Lower leg skin (tissue), 4 donors: Measurements from ENCODE around the gene MSANTD1. TPM values are rescaled to one million over a fixed set of nuclear protein-coding genes. Genes with fewer than 3 reads are reported as not detected.

Experiments used
- DNase-seq, 2 donors: peaks; one replicate each; pipeline ENCODE4 v3.0.0-alpha.2; 2019; ENCODE audit warnings: low spot score in 2 of 2
- H3K4me3 ChIP-seq: fragments of 200-600 bp; sonication (generic); 2 replicates; pipeline ENCODE4 v1.5.1; 2017; ENCODE audit warnings: mild to moderate bottlenecking, low read depth; ENCODE audit not compliant: poor library complexity, severe bottlenecking
- POLR2A ChIP-seq, 2 donors: fragments of 450-650 bp; IDR thresholded peaks; one replicate each; pipeline ENCODE4 v1.6.1; 2016 to 2017; ENCODE audit warnings: antibody characterized with exemption in 2 of 2, mild to moderate bottlenecking in 1 of 2, moderate library complexity in 1 of 2
- WGBS, 2 donors: methylation state at CpG; one replicate each; pipeline ENCODE4 v1.1.5; 2018; 5-methylcytosine and 5-hydroxymethylcytosine counted together
- intact Hi-C: fragments of 100-400 bp; cut with DNase I; formaldehyde crosslinking; loops from one replicate; pipeline ENCODE4 v1.15.0; 2023; ENCODE audit warnings: low total_unique reads
- total RNA-seq, 4 donors: library from RNA; depleted of rRNA; stranded (reverse); fragments of >200 nt; gene quantifications; one replicate each; pipeline ENCODE4 v1.1.0, GENCODE V29; 2016
- TF ChIP-seq, protein P1 (sequence below), 3 donors: fragments of 450-650 bp; IDR thresholded peaks; one replicate each; pipeline ENCODE4 v1.5.1; 2016; ENCODE audit warnings: antibody characterized with exemption in 3 of 3, mild to moderate bottlenecking in 3 of 3, moderate library complexity in 2 of 3

The MSANTD1 gene
- total RNA-seq, 4 donors from 2014 or later: 0.19 to 0.76 (median 0.35) TPM

DNA sequence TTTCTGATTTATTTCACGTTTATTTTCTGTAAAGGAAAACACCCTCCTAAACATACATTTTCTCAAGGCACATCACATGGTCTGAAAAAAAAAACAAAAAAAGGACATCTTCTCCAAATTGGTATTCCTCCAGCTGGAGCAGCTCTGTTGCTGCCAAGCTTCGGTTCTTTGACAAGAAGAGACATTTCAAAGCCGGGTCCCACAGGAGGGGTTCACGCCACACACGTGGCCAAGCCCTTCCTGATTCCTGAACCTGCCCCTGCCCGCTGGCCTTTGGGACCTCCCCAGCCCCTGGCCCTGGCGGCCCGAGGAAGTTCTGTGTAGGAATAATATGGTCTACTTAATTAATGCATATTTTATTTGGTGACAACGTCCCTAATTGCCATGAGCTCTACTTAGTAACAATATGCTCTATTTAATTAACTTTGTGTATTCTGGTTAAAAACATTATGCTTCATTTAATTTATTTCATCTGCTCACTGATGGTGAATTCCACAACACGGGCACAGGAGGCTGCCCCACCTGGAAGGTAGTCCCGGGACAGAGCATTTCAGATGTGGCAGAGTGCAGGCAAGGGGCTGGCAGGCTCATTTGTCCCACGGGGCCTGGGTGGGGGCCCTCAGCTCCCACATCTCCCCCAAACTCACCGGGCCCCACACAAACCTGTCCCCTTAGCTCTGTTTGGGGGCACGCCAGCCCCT is 38.5 kb downstream of the MSANTD1 start:
- H3K4me3 ChIP-seq: no peak overlapping the region
- no peak for TF ChIP-seq POLR2A (IDR thresholded peaks at IDR 0.05)
- TF ChIP-seq, protein P1, sequence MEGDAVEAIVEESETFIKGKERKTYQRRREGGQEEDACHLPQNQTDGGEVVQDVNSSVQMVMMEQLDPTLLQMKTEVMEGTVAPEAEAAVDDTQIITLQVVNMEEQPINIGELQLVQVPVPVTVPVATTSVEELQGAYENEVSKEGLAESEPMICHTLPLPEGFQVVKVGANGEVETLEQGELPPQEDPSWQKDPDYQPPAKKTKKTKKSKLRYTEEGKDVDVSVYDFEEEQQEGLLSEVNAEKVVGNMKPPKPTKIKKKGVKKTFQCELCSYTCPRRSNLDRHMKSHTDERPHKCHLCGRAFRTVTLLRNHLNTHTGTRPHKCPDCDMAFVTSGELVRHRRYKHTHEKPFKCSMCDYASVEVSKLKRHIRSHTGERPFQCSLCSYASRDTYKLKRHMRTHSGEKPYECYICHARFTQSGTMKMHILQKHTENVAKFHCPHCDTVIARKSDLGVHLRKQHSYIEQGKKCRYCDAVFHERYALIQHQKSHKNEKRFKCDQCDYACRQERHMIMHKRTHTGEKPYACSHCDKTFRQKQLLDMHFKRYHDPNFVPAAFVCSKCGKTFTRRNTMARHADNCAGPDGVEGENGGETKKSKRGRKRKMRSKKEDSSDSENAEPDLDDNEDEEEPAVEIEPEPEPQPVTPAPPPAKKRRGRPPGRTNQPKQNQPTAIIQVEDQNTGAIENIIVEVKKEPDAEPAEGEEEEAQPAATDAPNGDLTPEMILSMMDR (IDR thresholded peaks at IDR 0.05): no peak
- DNase-seq: peak in 1 of 2 donors; percentile 68
- 31 to 32% methylated on average over 14 of the region's 14 CpGs for WGBS, 2 donors
- intact Hi-C loops: no loop called here

DNA sequence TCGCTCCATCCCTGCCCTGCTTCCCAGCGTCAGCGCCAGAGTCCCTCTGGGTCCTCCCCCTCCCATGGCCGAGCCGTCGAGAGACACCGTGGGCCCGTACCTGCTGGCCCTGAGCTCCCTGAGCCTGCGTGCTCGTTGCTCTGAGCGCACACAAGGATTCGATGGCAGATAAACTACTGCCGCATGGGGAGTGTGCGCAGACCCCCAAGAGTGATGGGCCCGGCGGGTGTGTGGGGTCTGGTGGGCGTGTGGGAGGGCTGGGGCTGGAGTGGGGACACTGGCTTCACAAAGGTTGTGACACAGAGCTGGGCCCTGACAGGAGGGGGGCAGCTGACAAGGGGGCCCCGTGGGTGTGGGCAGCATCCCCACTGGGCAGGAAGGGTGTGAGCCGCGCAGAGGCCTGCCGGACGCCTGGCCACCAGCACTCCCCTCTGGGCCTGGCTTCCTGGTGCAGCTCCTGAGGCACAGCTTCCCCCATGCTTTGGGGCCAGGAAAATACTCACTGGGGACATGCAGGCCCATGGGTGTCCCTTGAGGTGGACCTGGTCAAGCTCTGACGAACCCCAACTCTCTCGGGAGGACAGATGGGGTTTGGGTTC is 39.1 kb downstream of the MSANTD1 start:
- intact Hi-C loops: no loop called here
- DNase-seq: peak in 1 of 2 donors; percentile 80
- no peak for TF ChIP-seq POLR2A (IDR thresholded peaks at IDR 0.05)
- TF ChIP-seq, protein P1 (IDR thresholded peaks at IDR 0.05): no peak
- H3K4me3 ChIP-seq: no peak overlapping the region
- WGBS, 2 donors: 59 to 82% methylated on average over 14 to 24 of the region's 24 CpGs

DNA sequence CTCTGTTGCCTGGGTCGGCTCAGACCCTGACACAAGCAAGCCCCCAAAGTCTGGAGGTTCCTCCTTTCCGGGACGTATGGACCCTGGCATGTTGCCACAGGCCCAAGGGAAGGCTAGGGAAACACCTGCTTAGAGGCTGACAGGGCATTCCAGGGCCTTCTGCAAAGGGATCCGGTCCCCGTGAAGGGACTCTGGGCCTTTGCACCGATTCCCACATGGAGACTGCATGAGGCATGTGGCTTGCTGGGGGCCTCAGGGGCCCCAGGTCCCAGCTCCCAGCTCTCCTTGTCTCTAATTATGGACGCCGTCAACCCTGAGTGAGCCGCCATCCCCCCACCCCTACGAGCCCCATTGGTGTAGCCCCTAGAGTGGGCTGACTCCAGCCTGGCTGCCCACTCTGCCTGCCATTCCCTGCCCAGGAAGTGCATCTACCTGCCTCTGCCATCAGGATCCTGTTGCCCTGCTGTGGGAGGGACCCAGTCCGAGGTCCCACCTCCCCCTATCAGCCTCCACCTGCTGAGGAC is 39.7 kb downstream of the MSANTD1 start:
- 66 to 82% methylated on average over 7 to 11 of the region's 11 CpGs for WGBS, 2 donors
- TF ChIP-seq, protein P1 (IDR thresholded peaks at IDR 0.05): no peak
- TF ChIP-seq POLR2A (IDR thresholded peaks at IDR 0.05): no peak
- peak in 1 of 2 donors; percentile 86 for DNase-seq
- H3K4me3 ChIP-seq: no peak overlapping the region
- intact Hi-C loops: no loop called here

DNA sequence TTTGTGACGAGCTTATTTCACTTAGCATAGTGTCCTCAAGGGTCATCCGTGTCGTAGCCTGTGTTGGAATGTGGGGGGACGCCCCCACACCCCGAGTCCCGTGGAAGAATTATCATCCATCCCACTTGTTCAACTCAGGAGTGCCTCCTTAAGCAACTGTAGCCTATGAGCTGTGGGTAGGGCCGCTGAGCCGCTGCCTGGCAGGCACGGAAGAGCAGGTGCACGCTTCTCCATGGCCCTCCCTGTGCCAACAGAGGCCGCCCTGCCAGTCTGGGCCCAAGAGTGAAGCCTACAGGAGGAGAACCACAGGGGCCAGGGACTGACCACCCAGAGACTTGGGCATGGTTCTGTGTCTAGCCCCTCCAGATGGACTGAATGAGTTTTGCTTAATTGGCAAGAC is 41.5 kb downstream of the MSANTD1 start:
- intact Hi-C loops: no loop called here
- DNase-seq: peak in 1 of 2 donors; percentile 74
- 66 to 72% methylated on average over 11 of the region's 11 CpGs for WGBS, 2 donors
- no peak for TF ChIP-seq POLR2A (IDR thresholded peaks at IDR 0.05)
- TF ChIP-seq, protein P1 (IDR thresholded peaks at IDR 0.05): no peak
- no peak overlapping the region for H3K4me3 ChIP-seq

DNA sequence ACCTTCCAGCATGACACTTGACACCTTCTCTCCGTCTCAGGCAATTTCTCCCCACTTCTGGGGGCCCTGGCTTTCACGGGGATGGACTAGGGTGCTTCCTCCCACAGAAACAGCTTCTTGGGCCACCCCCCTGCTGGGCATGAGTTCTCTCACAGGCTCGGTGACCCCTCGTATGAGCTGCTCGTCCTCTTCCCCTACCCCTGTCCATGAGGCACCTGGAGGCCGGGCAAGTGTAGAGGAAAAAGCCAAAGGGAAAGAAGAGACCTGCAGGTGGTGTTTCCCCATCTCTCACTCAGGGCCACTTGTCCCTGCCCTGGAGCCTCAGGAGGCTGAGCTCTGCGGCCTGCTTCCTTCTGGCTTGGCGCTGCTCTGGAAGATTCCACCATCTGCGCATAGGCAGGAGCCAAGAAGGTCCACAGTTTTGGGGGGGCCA is 41.9 kb downstream of the MSANTD1 start:
- intact Hi-C loops: no loop called here
- no peak for TF ChIP-seq POLR2A (IDR thresholded peaks at IDR 0.05)
- TF ChIP-seq, protein P1 (IDR thresholded peaks at IDR 0.05): no peak
- DNase-seq: peak in 1 of 2 donors; percentile 80
- no peak overlapping the region for H3K4me3 ChIP-seq
- WGBS, 2 donors: 85 to 89% methylated on average over 9 of the region's 9 CpGs
